GM23338 (cell line): ENCODE results near the gene SVIP.

ENCODE experiments used
- CTCF ChIP-seq, 2 experiments: fragments of 200-600 bp in 1 of 2; sonication (generic) in 1 of 2; conservative IDR thresholded peaks; 2 replicates each; pipeline versions ENCODE4 v1.5.1 to v1.6.1; 2016 to 2017; ENCODE audit warnings: antibody characterized with exemption in 2 of 2, low read depth in 2 of 2, mild to moderate bottlenecking in 2 of 2, moderate library complexity in 1 of 2
- EZH2 ChIP-seq: fragments of 200-600 bp; sonication (generic); IDR thresholded peaks from one replicate; pipeline ENCODE4 v1.8.0; 2017; ENCODE audit warnings: antibody characterized with exemption, mild to moderate bottlenecking, low read depth; ENCODE audit not compliant: unreplicated experiment
- EZH2phosphoT487 ChIP-seq: fragments of 200-600 bp; sonication (generic); IDR thresholded peaks from one replicate; pipeline ENCODE4 v1.8.1; 2018; ENCODE audit warnings: antibody characterized with exemption; ENCODE audit not compliant: unreplicated experiment
- POLR2AphosphoS5 ChIP-seq: IDR thresholded peaks from 2 replicates; pipeline ENCODE4 v1.6.1; 2016; ENCODE audit warnings: antibody characterized with exemption, low read depth
- REST ChIP-seq: IDR thresholded peaks from one replicate; pipeline ENCODE4 v1.6.1; 2018; ENCODE audit warnings: antibody characterized with exemption; ENCODE audit not compliant: unreplicated experiment
- ZNF114 ChIP-seq: fragments of 250-450 bp; sonication (Bioruptor Pico); IDR thresholded peaks from 2 replicates; pipeline ENCODE4 v1.5.0; 2020; ENCODE audit warnings: mild to moderate bottlenecking, moderate library complexity
- ZNF462 ChIP-seq: fragments of 250-450 bp; sonication (Bioruptor Pico); IDR thresholded peaks from 2 replicates; pipeline ENCODE4 v1.5.0; 2020; ENCODE audit warnings: mild to moderate bottlenecking, moderate library complexity

- TF ChIP-seq CTCF (conservative IDR thresholded peaks at IDR 0.05; ENCODE audit: low read depth in 2 of 2), result no peak
- TF ChIP-seq EZH2, result no peak
- no peak for TF ChIP-seq REST
- TF ChIP-seq POLR2AphosphoS5, result no peak
- TF ChIP-seq ZNF462, result no peak
- no peak for TF ChIP-seq EZH2phosphoT487
- TF ChIP-seq ZNF114 (CRISPR knock-in tag), result no peak
These were observed 21.9 kb upstream of the SVIP start for GRCh38 chr11:22851477-22851876.
